Lung (tissue), 12 donors: ENCODE measurements around the gene USP48. TPM values are rescaled to one million over a fixed set of nuclear protein-coding genes. Genes with fewer than 3 reads are reported as not detected.

Source experiments
- ATAC-seq: fragments of 200-7000 bp; cut with Tn5 transposase; one replicate; pipeline ENCODE4 v1.9.1; 2020; ENCODE audit warnings: moderate number of reproducible peaks; ENCODE audit not compliant: insufficient read depth, low FRiP score
- DNase-seq, 3 donors: peaks; one replicate each; pipeline ENCODE4 v3.0.0-alpha.2; 2013 to 2017
- H3K27ac ChIP-seq, 2 donors: one replicate each; pipeline ENCODE4 v1.5.1; 2013; ENCODE audit warnings: mild to moderate bottlenecking in 2 of 2, moderate library complexity in 2 of 2, control low read depth in 1 of 2, inconsistent platforms in 1 of 2, low read depth in 1 of 2, low read length in 1 of 2
- H3K27me3 ChIP-seq, 3 donors: one replicate each; pipeline ENCODE4 v1.5.1; 2013; ENCODE audit warnings: low read length in 2 of 3; ENCODE audit not compliant: control insufficient read depth in 3 of 3, insufficient read depth in 3 of 3
- H3K36me3 ChIP-seq, 4 donors: one replicate each; pipeline ENCODE4 v1.5.1; 2013; ENCODE audit warnings: low read length in 4 of 4, mild to moderate bottlenecking in 1 of 4, moderate library complexity in 1 of 4; ENCODE audit not compliant: control insufficient read depth in 4 of 4, insufficient read depth in 4 of 4
- H3K4me1 ChIP-seq, 5 donors: one replicate each; pipeline ENCODE4 v1.5.1; 2013; ENCODE audit warnings: low read length in 5 of 5, mild to moderate bottlenecking in 2 of 5, moderate library complexity in 1 of 5; ENCODE audit not compliant: control insufficient read depth in 5 of 5, insufficient read depth in 5 of 5
- H3K4me3 ChIP-seq: one replicate; pipeline ENCODE4 v1.5.1; 2013; ENCODE audit warnings: mild to moderate bottlenecking, control low read depth, moderate library complexity
- H3K9ac ChIP-seq, 2 donors: one replicate each; pipeline ENCODE4 v1.5.1; 2013; ENCODE audit warnings: low read length in 2 of 2, control low read depth in 1 of 2; ENCODE audit not compliant: insufficient read depth in 1 of 2
- H3K9me3 ChIP-seq, 4 donors: one replicate each; pipeline ENCODE4 v1.5.1; 2013; ENCODE audit warnings: low read length in 3 of 4, mild to moderate bottlenecking in 1 of 4, moderate library complexity in 1 of 4; ENCODE audit not compliant: control insufficient read depth in 4 of 4, insufficient read depth in 3 of 4
- WGBS, 2 donors: extraction: QIAGEN DNeasy Blood & Tissue Kit; methylation state at CpG; one replicate each; pipeline ENCODE4 v1.1.7; 2013; 5-methylcytosine and 5-hydroxymethylcytosine counted together
- polyA plus RNA-seq, 2 donors: library from polyadenylated mRNA; stranded (reverse); fragments of 200-250 nt; gene quantifications; one replicate each; pipeline ENCODE4 v1.2.1, GENCODE V29; 2013
- total RNA-seq, 2 donors: library from RNA; depleted of rRNA in 1 of 2; stranded (reverse); fragments of >200 nt in 1 of 2; gene quantifications; one replicate each; pipeline ENCODE4 v1.2.1, GENCODE V29; 2014 to 2021
- TF ChIP-seq, protein P1 (sequence below): IDR thresholded peaks from 2 replicates; pipeline ENCODE4 v1.5.1; 2012; ENCODE audit warnings: mild to moderate bottlenecking; ENCODE audit errors: control extremely low read depth, extremely low read depth
- donor health status: control.
- donor health status: control.
- donor health status: Bipolar disorder and iron deficiency.
- donor health status: healthy.
- donor health status: DM: yes; HTN: yes; CAD: no.

Gene USP48
- total and polyA plus RNA-seq, 4 donors: 15.6 to 107 (median 33.5) TPM

GRCh38 chr1:21725748-21726392 is 57.1 kb downstream of the USP48 start:
- Histone ChIP-seq H3K27ac (no peak overlapping the region), H3K4me3 (no peak overlapping the region), H3K27me3 (no peaks in the 10 kb centered on the region), H3K9me3 (no peaks in the 10 kb centered on the region), H3K4me1 (no peaks in the 10 kb centered on the region), H3K9ac (no peak overlapping the region), H3K36me3 (peaks cover 6 to 22% (median 13%) of the 10 kb centered on the region in 4 donors)
- ATAC-seq: no peak
- no peak for DNase-seq
- TF ChIP-seq, protein P1, sequence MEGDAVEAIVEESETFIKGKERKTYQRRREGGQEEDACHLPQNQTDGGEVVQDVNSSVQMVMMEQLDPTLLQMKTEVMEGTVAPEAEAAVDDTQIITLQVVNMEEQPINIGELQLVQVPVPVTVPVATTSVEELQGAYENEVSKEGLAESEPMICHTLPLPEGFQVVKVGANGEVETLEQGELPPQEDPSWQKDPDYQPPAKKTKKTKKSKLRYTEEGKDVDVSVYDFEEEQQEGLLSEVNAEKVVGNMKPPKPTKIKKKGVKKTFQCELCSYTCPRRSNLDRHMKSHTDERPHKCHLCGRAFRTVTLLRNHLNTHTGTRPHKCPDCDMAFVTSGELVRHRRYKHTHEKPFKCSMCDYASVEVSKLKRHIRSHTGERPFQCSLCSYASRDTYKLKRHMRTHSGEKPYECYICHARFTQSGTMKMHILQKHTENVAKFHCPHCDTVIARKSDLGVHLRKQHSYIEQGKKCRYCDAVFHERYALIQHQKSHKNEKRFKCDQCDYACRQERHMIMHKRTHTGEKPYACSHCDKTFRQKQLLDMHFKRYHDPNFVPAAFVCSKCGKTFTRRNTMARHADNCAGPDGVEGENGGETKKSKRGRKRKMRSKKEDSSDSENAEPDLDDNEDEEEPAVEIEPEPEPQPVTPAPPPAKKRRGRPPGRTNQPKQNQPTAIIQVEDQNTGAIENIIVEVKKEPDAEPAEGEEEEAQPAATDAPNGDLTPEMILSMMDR: no peak
- WGBS, 2 donors: 81 to 82% methylated on average over 1 of the region's 1 CpG

DNA sequence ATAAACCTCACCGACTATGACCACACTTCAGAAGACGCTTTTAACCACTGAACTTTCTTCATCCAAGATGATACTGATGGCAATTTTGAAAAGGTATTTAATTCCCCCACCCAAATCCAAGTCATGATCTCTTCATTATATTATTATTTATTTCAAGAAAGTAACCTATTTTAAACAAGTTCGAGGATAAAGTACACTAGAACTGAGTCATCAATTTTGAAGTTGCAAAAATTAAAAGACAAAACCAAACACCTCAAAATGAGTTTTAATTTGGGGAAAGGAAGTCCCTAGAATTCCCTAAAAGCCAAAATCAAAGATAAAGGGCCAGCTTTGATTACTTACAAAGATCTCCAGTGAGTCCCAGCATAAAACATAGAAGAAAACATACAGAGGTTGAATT is 58.4 kb downstream of the USP48 start:
- no peak overlapping the region for H3K9ac ChIP-seq
- no peaks in the 10 kb centered on the region for H3K9me3 ChIP-seq
- H3K36me3 ChIP-seq: peaks cover 6 to 25% (median 17%) of the 10 kb centered on the region in 4 donors
- DNase-seq: no peak
- 95 to 97% methylated on average over 3 of the region's 3 CpGs for WGBS, 2 donors
- H3K27me3 ChIP-seq: no peaks in the 10 kb centered on the region
- no peak overlapping the region for H3K4me3 ChIP-seq
- H3K27ac ChIP-seq: no peak overlapping the region
- ATAC-seq: no peak
- H3K4me1 ChIP-seq: no peaks in the 10 kb centered on the region
- TF ChIP-seq, protein P1: no peak

GRCh38 chr1:21724098-21724497 is 58.9 kb downstream of the USP48 start:
- Histone ChIP-seq H3K9ac (no peak overlapping the region), H3K4me1 (no peaks in the 10 kb centered on the region), H3K9me3 (no peaks in the 10 kb centered on the region), H3K27ac (no peak overlapping the region), H3K27me3 (no peaks in the 10 kb centered on the region), H3K36me3 (peaks cover 6 to 24% (median 20%) of the 10 kb centered on the region in 4 donors), H3K4me3 (no peak overlapping the region)
- DNase-seq: no peak
- TF ChIP-seq, protein P1: no peak
- ATAC-seq: no peak
- WGBS, 2 donors: 92 to 96% methylated on average over 4 of the region's 4 CpGs
